Fibroblast of villous mesenchyme (primary cell): ENCODE data around the gene MAGI1. TPM values are rescaled to one million over a fixed set of nuclear protein-coding genes. Genes with fewer than 3 reads are reported as not detected.

Source experiments
- DNase-seq: peaks from one replicate; pipeline ENCODE4 v3.0.0-alpha.2; 2010; ENCODE audit warnings: low read depth
- H3K4me3 ChIP-seq: 2 replicates; pipeline ENCODE4 v1.5.1; 2011; ENCODE audit warnings: low read depth, mild to moderate bottlenecking, low read length
- total RNA-seq: library from RNA; depleted of rRNA; stranded (reverse); fragments of >200 nt; gene quantifications from 2 replicates; pipeline ENCODE4 v1.2.3, GENCODE V29; 2012
- TF ChIP-seq, protein P1 (sequence below): IDR thresholded peaks from 2 replicates; pipeline ENCODE4 v1.5.1; 2012; ENCODE audit warnings: low read depth, mild to moderate bottlenecking, low read length; ENCODE audit not compliant: insufficient read depth

Gene MAGI1
- total RNA-seq, 1 donor, result 20.7 TPM

DNA sequence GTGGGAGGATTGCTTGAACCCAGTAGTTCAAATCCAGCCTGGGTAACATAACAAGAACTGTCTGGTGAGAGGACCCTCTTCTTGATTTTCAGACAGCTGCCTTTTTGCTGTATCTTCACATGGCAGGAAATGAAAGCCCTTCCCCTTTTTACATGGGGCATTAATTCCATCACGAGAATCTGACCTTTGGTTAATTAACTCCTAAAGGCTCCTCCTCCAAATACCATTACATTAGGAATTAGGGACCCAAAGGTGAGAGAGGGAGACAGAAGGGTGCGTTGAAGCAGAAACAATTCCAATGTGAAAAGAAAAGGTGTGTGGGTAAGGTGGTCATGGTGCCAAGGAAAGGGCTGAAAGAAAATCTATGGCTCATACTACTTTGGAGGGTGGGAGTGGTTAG, 536.2 kb downstream of the MAGI1 start:
- TF ChIP-seq, protein P1, sequence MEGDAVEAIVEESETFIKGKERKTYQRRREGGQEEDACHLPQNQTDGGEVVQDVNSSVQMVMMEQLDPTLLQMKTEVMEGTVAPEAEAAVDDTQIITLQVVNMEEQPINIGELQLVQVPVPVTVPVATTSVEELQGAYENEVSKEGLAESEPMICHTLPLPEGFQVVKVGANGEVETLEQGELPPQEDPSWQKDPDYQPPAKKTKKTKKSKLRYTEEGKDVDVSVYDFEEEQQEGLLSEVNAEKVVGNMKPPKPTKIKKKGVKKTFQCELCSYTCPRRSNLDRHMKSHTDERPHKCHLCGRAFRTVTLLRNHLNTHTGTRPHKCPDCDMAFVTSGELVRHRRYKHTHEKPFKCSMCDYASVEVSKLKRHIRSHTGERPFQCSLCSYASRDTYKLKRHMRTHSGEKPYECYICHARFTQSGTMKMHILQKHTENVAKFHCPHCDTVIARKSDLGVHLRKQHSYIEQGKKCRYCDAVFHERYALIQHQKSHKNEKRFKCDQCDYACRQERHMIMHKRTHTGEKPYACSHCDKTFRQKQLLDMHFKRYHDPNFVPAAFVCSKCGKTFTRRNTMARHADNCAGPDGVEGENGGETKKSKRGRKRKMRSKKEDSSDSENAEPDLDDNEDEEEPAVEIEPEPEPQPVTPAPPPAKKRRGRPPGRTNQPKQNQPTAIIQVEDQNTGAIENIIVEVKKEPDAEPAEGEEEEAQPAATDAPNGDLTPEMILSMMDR, result no peak
- H3K4me3 ChIP-seq, result no peak overlapping the region

DNA sequence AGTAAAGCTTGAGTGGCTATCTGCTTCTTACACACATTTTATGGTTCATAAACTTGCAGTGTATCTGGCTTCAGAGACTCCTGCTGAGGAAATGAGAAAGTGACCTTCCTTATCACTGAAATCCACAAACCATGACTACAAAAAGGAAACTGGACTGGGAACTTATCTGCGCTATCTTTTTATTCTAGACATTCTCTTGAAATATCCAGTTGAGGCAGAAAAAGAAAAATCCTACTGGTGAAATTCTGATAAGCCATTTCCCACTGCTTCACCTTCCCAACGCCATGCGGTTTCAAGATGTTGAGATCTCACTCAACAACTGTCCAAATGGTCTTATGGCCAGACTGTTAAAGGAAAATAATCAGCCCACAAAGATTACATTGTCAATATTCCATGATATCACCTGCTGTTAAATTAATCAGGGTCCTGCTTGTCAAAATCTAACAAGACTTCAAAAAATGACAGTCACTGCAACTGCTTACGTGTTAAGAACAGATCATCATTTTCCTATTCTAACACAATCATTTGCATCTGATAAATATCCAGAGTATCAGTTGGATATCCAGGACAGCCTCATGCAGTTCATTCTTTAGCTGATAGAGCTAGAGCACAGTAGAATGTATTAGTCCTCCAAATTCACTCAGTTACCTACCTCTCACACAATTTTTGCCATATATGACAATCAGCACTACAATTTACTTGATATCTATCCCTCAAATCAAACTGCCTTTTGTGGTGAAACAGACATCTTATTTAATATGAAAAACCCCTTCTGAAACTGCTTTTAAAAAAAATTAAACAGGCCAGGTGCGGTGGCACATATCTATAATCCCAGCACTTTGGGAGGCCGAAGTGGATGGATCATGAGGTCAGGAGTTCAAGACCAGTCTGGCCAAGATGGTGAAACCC, 538.1 kb downstream of the MAGI1 start:
- TF ChIP-seq, protein P1, result no peak
- DNase-seq, result no peak

More for the DNA sequence above, 536.2 kb downstream of the MAGI1 start:
- no peak for DNase-seq

DNA sequence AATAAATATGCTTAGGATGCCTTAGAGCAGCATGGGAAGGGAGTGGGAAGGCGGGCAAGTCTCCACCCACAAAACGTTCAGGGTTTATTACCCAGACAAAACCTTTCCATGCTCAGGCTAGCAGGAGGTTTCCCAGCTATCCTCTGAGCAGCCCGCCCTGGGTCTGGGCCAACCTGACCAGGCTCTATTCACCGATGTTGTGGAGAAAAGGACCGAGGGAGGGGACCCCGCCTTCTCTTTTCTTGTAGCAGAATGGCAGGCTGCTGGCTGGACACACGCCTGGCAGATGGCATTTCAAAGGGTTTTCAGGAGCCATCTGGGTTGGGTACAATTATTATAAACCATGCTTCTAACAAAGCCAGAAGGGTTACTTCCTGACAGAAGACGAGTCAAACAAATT, 540.9 kb downstream of the MAGI1 start:
- no peak for DNase-seq
- TF ChIP-seq, protein P1, result no peak

More for the DNA sequence above, 538.1 kb downstream of the MAGI1 start:
- no peak overlapping the region for H3K4me3 ChIP-seq

DNA sequence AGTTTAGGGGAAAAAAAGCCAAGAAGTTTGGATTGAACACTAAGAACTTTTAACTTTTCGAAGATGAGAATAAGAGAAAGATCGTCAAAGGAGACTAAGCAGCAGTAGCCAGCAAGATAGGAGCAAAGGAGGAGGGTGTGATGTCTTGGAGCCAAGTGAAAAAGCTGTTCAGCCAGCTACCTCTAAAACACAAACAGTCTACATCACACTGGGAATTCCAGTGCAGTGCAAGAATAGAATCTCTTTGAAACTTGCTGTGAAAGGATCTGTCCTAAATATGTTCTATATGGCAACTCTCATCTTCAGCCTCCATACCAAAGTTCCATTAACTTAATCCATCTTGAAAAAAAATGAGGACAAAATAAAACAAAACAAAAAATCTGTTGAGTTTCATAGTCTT, 541.5 kb downstream of the MAGI1 start:
- TF ChIP-seq, protein P1, result no peak
- no peak overlapping the region for H3K4me3 ChIP-seq
- DNase-seq, result no peak

More for the DNA sequence above, 540.9 kb downstream of the MAGI1 start:
- H3K4me3 ChIP-seq, result no peak overlapping the region

DNA sequence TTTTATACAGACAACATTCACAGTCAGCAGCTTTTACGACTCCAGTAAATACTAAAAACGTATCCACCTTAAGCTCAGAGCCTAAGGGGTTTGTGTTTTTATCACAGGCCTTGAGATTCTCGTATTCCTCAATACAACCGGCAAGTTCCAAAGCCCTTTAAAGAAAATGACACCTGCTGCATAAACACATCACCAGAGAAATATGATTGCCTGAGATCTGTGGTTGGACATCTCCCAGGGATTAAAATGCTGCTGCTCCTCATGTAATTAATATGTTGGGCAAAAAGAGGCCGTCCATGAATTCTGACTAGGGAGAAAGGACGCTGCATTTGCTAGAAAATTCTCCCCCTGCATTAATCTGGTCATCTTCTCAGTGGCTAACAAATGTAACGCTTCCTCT, 544.8 kb downstream of the MAGI1 start:
- no peak overlapping the region for H3K4me3 ChIP-seq
- no peak for DNase-seq
- TF ChIP-seq, protein P1, result no peak

DNA sequence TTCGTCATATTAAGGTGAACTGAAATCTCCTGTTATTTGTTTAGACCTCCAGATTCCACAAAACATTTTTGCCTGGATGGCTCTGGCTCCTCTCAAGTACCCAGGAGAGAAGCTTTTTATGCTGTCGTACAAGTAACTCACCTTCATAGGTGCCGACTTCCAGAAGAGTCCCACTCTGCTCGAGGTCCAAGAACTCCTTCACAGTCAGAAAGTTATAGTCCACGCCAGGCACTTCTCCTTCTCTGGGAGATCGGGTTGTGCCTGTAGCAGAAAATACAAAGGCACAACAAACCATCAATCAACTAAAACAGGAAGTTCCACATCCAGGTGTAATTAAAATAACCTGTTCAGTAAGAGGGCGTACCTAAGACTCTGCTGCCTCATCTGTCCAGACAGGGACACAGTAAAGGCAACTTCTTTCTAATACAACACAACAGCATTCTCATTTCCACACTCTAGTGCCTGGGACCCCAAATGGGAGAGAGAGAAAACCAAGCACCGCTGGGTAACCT, 545.3 kb downstream of the MAGI1 start:
- TF ChIP-seq, protein P1, result no peak
- H3K4me3 ChIP-seq, result no peak overlapping the region
- DNase-seq, result no peak
